Heart left ventricle (tissue), 13 donors: Measurements from ENCODE around the gene SLC7A1.

Source experiments
- CTCF ChIP-seq, 12 donors: fragments of 200-600 bp; sonication (generic) in 4 of 12; IDR thresholded peaks; one replicate each; pipeline versions ENCODE4 v1.5.0 to v1.8.0; 2018 to 2022; ENCODE audit warnings: antibody characterized with exemption in 12 of 12, mild to moderate bottlenecking in 5 of 12
- POLR2A ChIP-seq, 2 donors: fragments of 450-650 bp; IDR thresholded peaks; one replicate each; pipeline ENCODE4 v1.6.1; 2017; ENCODE audit warnings: antibody characterized with exemption in 2 of 2, mild to moderate bottlenecking in 2 of 2, moderate library complexity in 2 of 2
- donor health status: ischemic (EF 13 %, LVEDD 7.1; RV severe dilation, severe dysfunction).
- donor health status: DM: no; HTN: yes; CAD: no.
- donor health status: DM: no; HTN: no; CAD: no.
- donor health status: ischemic (EF 25% LVEDD 6.9; RV normal size, moderate dysfunction).
- donor health status: ischemic (EF 25% LVEDD 5.7; RV mildly dilated, moderate dysfunction).
- donor health status: ischemic (EF 35%, LVEDD 5.7; RV mildly dilated, moderate dysfunction).
- donor health status: nonischemic (EF 11% LVEDD 7.7; RV severe dilation, severe dysfunction).
- donor health status: DM: yes; HTN: yes; CAD: no.
- donor health status: PGD.
- donor health status: ischemic (EF 29% LVEDD 5.4; RV normal size, mild dysfunction).
- donor health status: nonischemic (EF 23%, LVEDD 6.1; RV moderate dilation, normal function).

DNA sequence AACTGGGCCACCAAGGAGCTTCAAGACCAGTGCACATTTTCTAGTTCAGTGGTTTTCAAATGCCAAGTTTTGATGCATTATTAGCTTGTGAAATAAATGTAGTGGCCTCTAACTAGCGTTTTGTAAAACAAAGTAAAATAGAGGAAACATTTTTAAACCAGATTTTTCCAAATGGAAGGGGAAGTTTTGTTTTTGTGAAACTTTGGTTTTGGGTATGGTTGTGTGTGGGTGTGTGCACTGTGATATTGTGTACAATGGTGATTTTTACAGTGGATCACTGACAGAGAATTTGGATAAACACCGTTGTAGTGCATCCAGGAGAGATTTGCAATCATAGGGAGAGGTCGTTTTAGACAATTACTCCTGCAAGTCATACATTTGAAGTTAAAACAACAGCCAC, 108.9 kb downstream of the SLC7A1 start:
- TF ChIP-seq POLR2A (IDR thresholded peaks at IDR 0.05) (no peak), CTCF (IDR thresholded peaks at IDR 0.05) (no peak)
